ENCODE data around the gene CUBN. TPM values are rescaled to one million over a fixed set of nuclear protein-coding genes. Genes with fewer than 3 reads are reported as not detected.

Gene CUBN
- polyA plus RNA-seq, 1 donor: 73.9 TPM

- Histone ChIP-seq H3K4me3 (ENCODE audit: low read length) (no peak overlapping the region), H3K9me3 (ENCODE audit: control insufficient read depth, low read depth, low read length) (no peaks in the 10 kb centered on the region), H3K27ac (ENCODE audit: low read length) (no peak overlapping the region), H3K4me1 (ENCODE audit: control insufficient read depth, insufficient read depth, low read length) (no peaks in the 10 kb centered on the region), H3K36me3 (ENCODE audit: control insufficient read depth, insufficient read depth, low read length) (peaks cover 2% of the 10 kb centered on the region), H3K27me3 (ENCODE audit: control insufficient read depth, insufficient read depth, low read length) (no peaks in the 10 kb centered on the region)
- 81% methylated on average over 5 of the region's 10 CpGs for WGBS (ENCODE audit: insufficient coverage, low lambda C conversion rate)
- DNase-seq: no peak
Observed at GRCh38 chr10:16992611-16993119, 136.9 kb downstream of the CUBN start.

DNA sequence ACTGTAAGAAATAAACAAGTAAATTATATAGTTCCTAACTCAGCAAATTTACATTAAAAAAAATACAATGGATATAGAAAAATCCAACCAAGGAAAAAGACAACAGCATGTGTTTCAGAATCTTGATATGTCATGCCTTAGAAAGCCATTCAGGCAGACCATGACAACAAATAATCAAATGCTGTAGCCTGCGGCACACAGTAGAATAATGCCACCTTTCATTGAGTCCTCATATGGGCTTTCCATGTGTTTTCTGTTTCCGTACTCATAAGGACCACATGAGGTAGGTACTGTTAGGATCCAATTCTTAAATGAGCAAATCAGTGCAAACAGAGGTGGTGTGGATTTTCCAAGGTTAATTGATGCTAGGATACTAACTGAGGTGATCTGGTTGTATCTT is 138.6 kb downstream of the CUBN start:
- Histone ChIP-seq H3K4me3 (ENCODE audit: low read length) (no peak overlapping the region), H3K36me3 (ENCODE audit: control insufficient read depth, insufficient read depth, low read length) (peaks cover 2% of the 10 kb centered on the region), H3K4me1 (ENCODE audit: control insufficient read depth, insufficient read depth, low read length) (no peaks in the 10 kb centered on the region), H3K27me3 (ENCODE audit: control insufficient read depth, insufficient read depth, low read length) (no peaks in the 10 kb centered on the region), H3K27ac (ENCODE audit: low read length) (no peak overlapping the region), H3K9me3 (ENCODE audit: control insufficient read depth, low read depth, low read length) (no peaks in the 10 kb centered on the region)
- no CpG with 5 or more reads among the region's 2 CpGs for WGBS (ENCODE audit: insufficient coverage, low lambda C conversion rate)
- no peak for DNase-seq

GRCh38 chr10:16989826-16990293 is 139.8 kb downstream of the CUBN start:
- Histone ChIP-seq H3K9me3 (ENCODE audit: control insufficient read depth, low read depth, low read length) (no peaks in the 10 kb centered on the region), H3K36me3 (ENCODE audit: control insufficient read depth, insufficient read depth, low read length) (peaks cover 2% of the 10 kb centered on the region), H3K27me3 (ENCODE audit: control insufficient read depth, insufficient read depth, low read length) (no peaks in the 10 kb centered on the region), H3K27ac (ENCODE audit: low read length) (no peak overlapping the region), H3K4me1 (ENCODE audit: control insufficient read depth, insufficient read depth, low read length) (no peaks in the 10 kb centered on the region), H3K4me3 (ENCODE audit: low read length) (no peak overlapping the region)
- no peak for DNase-seq
- WGBS (ENCODE audit: insufficient coverage, low lambda C conversion rate): no CpG with 5 or more reads among the region's 8 CpGs

DNA sequence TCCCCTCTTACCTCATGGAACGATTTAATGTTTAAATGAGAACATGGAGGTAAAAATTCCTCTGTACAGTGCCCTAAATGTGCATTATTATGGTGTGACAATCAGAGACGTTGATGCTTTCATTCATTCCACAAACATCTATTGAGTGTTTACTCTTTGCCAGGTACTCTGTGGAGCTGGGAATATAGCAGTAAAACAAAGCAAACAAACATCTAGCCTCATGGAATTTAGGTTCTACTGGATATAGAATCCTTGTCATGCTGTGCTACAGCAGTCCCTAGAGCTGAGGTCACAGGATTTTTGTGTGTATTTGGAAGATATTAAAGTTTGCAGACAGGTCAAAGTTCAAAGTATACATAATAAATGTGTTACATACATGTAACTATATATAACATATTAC is 140.7 kb downstream of the CUBN start:
- H3K27ac ChIP-seq (ENCODE audit: low read length): no peak overlapping the region
- 80% methylated on average over 1 of the region's 2 CpGs for WGBS (ENCODE audit: insufficient coverage, low lambda C conversion rate)
- DNase-seq: no peak
- H3K4me1 ChIP-seq (ENCODE audit: control insufficient read depth, insufficient read depth, low read length): no peaks in the 10 kb centered on the region
- no peaks in the 10 kb centered on the region for H3K27me3 ChIP-seq (ENCODE audit: control insufficient read depth, insufficient read depth, low read length)
- H3K9me3 ChIP-seq (ENCODE audit: control insufficient read depth, low read depth, low read length): no peaks in the 10 kb centered on the region
- H3K4me3 ChIP-seq (ENCODE audit: low read length): no peak overlapping the region
- peaks cover 3% of the 10 kb centered on the region for H3K36me3 ChIP-seq (ENCODE audit: control insufficient read depth, insufficient read depth, low read length)

- Histone ChIP-seq H3K27me3 (ENCODE audit: control insufficient read depth, insufficient read depth, low read length) (no peaks in the 10 kb centered on the region), H3K4me3 (ENCODE audit: low read length) (no peak overlapping the region), H3K27ac (ENCODE audit: low read length) (no peak overlapping the region), H3K36me3 (ENCODE audit: control insufficient read depth, insufficient read depth, low read length) (peaks cover 7% of the 10 kb centered on the region), H3K4me1 (ENCODE audit: control insufficient read depth, insufficient read depth, low read length) (no peaks in the 10 kb centered on the region), H3K9me3 (ENCODE audit: control insufficient read depth, low read depth, low read length) (no peaks in the 10 kb centered on the region)
- DNase-seq: no peak
- WGBS (ENCODE audit: insufficient coverage, low lambda C conversion rate): no CpG with 5 or more reads among the region's 8 CpGs
Observed at GRCh38 chr10:16987976-16988610, 141.5 kb downstream of the CUBN start.

DNA sequence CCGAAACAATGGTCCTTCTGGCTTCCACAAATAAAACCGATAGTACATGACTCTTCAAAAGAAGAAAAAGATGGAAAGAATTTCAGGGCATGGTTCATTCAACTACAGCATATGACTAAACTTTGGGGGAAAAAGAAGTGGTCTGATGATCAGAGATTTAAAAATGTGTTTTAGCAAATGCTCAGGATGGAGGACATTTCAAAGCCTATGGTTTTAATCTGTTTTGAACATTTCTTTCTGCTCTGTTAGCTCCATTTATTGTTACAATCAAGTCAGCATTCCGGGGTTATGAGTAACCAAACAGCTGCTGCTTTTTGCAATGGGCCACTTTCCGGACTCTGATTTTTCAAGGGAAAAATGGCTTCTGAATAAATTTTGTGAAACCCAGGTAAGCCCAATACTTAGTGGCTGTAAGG is 142.4 kb downstream of the CUBN start:
- Histone ChIP-seq H3K27me3 (ENCODE audit: control insufficient read depth, insufficient read depth, low read length) (no peaks in the 10 kb centered on the region), H3K4me3 (ENCODE audit: low read length) (no peak overlapping the region), H3K36me3 (ENCODE audit: control insufficient read depth, insufficient read depth, low read length) (peaks cover 7% of the 10 kb centered on the region), H3K27ac (ENCODE audit: low read length) (peak overlapping the region; percentile 24), H3K4me1 (ENCODE audit: control insufficient read depth, insufficient read depth, low read length) (no peaks in the 10 kb centered on the region), H3K9me3 (ENCODE audit: control insufficient read depth, low read depth, low read length) (no peaks in the 10 kb centered on the region)
- DNase-seq: no peak
- 89% methylated on average over 3 of the region's 4 CpGs for WGBS (ENCODE audit: insufficient coverage, low lambda C conversion rate)

DNA sequence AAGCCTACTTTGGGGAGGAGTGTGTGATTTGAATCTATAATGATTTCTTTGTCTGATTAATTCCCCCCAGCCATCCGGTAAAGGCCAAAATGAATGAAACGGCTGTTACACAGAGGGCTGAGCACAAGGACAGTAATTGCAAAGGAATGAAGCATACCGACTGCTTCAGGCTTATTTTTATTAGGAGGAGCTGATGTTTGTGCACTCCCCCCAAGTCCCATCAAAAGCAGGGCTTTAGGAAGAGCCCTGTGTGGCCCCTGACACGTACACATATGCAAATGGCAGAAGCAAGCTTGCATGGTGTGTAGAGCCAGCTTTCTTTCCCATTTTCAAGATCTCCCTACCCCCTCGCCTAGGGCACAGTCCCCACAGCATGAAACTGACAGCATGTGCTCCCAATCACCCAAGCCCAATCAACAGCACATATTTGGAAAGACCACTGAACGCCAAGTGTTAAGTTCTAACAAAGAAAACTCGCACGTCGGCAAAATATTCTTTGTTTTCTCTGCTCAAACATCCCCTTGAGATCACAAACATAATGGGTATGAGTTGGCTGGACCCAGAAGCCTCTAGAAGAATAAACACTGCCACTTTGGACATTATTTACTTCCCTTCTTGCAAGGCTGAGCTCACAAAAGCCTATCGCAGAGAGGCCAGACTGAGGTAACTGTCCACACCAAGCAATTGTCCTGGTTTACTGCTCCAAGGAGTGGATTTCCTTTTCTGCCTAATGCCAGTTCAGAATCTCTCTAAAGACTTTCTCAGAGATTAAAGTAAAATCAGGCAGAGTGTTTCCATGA is 143.0 kb downstream of the CUBN start:
- 61% methylated on average over 3 of the region's 10 CpGs for WGBS (ENCODE audit: insufficient coverage, low lambda C conversion rate)
- H3K27me3 ChIP-seq (ENCODE audit: control insufficient read depth, insufficient read depth, low read length): no peaks in the 10 kb centered on the region
- no peaks in the 10 kb centered on the region for H3K4me1 ChIP-seq (ENCODE audit: control insufficient read depth, insufficient read depth, low read length)
- H3K36me3 ChIP-seq (ENCODE audit: control insufficient read depth, insufficient read depth, low read length): peaks cover 8% of the 10 kb centered on the region
- H3K27ac ChIP-seq (ENCODE audit: low read length): peak overlapping the region; percentile 24
- no peak for DNase-seq
- no peak overlapping the region for H3K4me3 ChIP-seq (ENCODE audit: low read length)
- no peaks in the 10 kb centered on the region for H3K9me3 ChIP-seq (ENCODE audit: control insufficient read depth, low read depth, low read length)

DNA sequence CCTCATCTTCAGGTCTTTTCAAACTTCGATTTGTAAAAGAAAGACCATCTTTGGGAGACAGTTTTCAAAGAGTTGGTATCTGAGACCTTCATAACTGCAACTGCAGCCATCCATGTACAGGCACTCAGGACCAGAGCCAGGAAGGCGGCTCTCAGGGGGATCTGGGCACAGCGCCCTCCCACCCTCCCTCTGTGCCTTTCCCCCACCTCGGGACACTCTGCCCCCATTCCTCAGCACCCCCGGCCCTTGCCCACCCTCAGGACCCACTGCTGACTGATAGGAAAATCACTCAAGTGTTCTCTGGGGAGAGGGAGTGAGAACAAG is 143.6 kb downstream of the CUBN start:
- Histone ChIP-seq H3K27me3 (ENCODE audit: control insufficient read depth, insufficient read depth, low read length) (no peaks in the 10 kb centered on the region), H3K36me3 (ENCODE audit: control insufficient read depth, insufficient read depth, low read length) (peaks cover 13% of the 10 kb centered on the region), H3K27ac (ENCODE audit: low read length) (no peak overlapping the region), H3K4me3 (ENCODE audit: low read length) (no peak overlapping the region), H3K9me3 (ENCODE audit: control insufficient read depth, low read depth, low read length) (no peaks in the 10 kb centered on the region), H3K4me1 (ENCODE audit: control insufficient read depth, insufficient read depth, low read length) (no peaks in the 10 kb centered on the region)
- DNase-seq: no peak
- WGBS (ENCODE audit: insufficient coverage, low lambda C conversion rate): no CpG with 5 or more reads among the region's 5 CpGs

- Histone ChIP-seq H3K9me3 (ENCODE audit: control insufficient read depth, low read depth, low read length) (no peaks in the 10 kb centered on the region), H3K4me3 (ENCODE audit: low read length) (no peak overlapping the region), H3K27ac (ENCODE audit: low read length) (no peak overlapping the region), H3K36me3 (ENCODE audit: control insufficient read depth, insufficient read depth, low read length) (peaks cover 15% of the 10 kb centered on the region), H3K27me3 (ENCODE audit: control insufficient read depth, insufficient read depth, low read length) (no peaks in the 10 kb centered on the region), H3K4me1 (ENCODE audit: control insufficient read depth, insufficient read depth, low read length) (no peaks in the 10 kb centered on the region)
- 86% methylated on average over 1 of the region's 3 CpGs for WGBS (ENCODE audit: insufficient coverage, low lambda C conversion rate)
- no peak for DNase-seq
Observed at GRCh38 chr10:16984242-16984641, 145.4 kb downstream of the CUBN start.

GRCh38 chr10:16976803-16977202 is 152.8 kb downstream of the CUBN start:
- H3K4me1 ChIP-seq (ENCODE audit: control insufficient read depth, insufficient read depth, low read length): no peaks in the 10 kb centered on the region
- DNase-seq: no peak
- H3K4me3 ChIP-seq (ENCODE audit: low read length): no peak overlapping the region
- no peak overlapping the region for H3K27ac ChIP-seq (ENCODE audit: low read length)
- H3K9me3 ChIP-seq (ENCODE audit: control insufficient read depth, low read depth, low read length): no peaks in the 10 kb centered on the region
- H3K36me3 ChIP-seq (ENCODE audit: control insufficient read depth, insufficient read depth, low read length): peaks cover 18% of the 10 kb centered on the region
- H3K27me3 ChIP-seq (ENCODE audit: control insufficient read depth, insufficient read depth, low read length): no peaks in the 10 kb centered on the region

Data from large intestine (tissue), 3 donors.